A549 (cell line): Measurements from ENCODE around the gene MB21D2. TPM values are rescaled to one million over a fixed set of nuclear protein-coding genes. Genes with fewer than 3 reads are reported as not detected.

Experiments used
- ATAC-seq, 2 experiments: fragments of 200-7000 bp in 1 of 2; fragments of >200 bp in 1 of 2; cut with Nextera tagmentation in 1 of 2; cut with Tn5 transposase in 1 of 2; 3 replicates each; pipeline versions ENCODE4 v1.8.0 to v1.9.1; 2018 to 2020; ENCODE audit warnings: mild to moderate bottlenecking in 1 of 2, moderate library complexity in 1 of 2
- CTCF ChIA-PET: fragments of 300-600 bp; sonication (Branson Sonifier 250); formaldehyde crosslinking; extraction: SDS; loops from one replicate; lab custom pipeline; 2021; ENCODE audit warnings: antibody characterized with exemption, inconsistent platforms; lab: Yijun Ruan, JAX
- POLR2A ChIA-PET: fragments of 350-600 bp; formaldehyde crosslinking; extraction: SDS; loops from one replicate; lab custom pipeline; 2021; ENCODE audit warnings: antibody characterized with exemption, inconsistent platforms; lab: Yijun Ruan, JAX
- DNase-seq, 2 experiments: peaks; one replicate each; pipeline versions ENCODE4 v3.0.0 to v3.0.0-alpha.2; 2011 to 2016; ENCODE audit warnings: low read depth in 1 of 2, low spot score in 1 of 2
- FAIRE-seq: peaks from 2 replicates; lab custom pipeline; 2011; peaks lifted over from hg19 to GRCh38; lab: Jason Lieb, UNC
- H3K27ac ChIP-seq, 2 experiments: fragments of >200 bp; sonication (Bioruptor Twin); formaldehyde crosslinking; 3 replicates each; pipeline ENCODE4 v1.5.1; 2016 to 2017
- H3K4me1 ChIP-seq: fragments of >200 bp; sonication (Bioruptor Twin); formaldehyde crosslinking; 3 replicates; pipeline ENCODE4 v1.6.1; 2016
- H3K4me2 ChIP-seq: fragments of >200 bp; sonication (Bioruptor Twin); formaldehyde crosslinking; 3 replicates; pipeline ENCODE4 v1.6.1; 2016
- H3K4me3 ChIP-seq: fragments of >200 bp; sonication (Bioruptor Twin); formaldehyde crosslinking; 3 replicates; pipeline ENCODE4 v1.5.1; 2016
- H3K9me3 ChIP-seq: fragments of >200 bp; sonication (Bioruptor Twin); formaldehyde crosslinking; 3 replicates; pipeline ENCODE4 v1.6.1; 2016
- BCL3 ChIP-seq: fragments of >200 bp; sonication (Bioruptor Twin); formaldehyde crosslinking; IDR thresholded peaks from 3 replicates; pipeline ENCODE4 v1.6.1; 2016
- CBX2 ChIP-seq: fragments of 200-600 bp; sonication (generic); IDR thresholded peaks from 2 replicates; pipeline ENCODE4 v1.6.1; 2016; ENCODE audit warnings: low read depth, mild to moderate bottlenecking, borderline replicate concordance
- CHD4 ChIP-seq: fragments of 200-600 bp; sonication (generic); IDR thresholded peaks from 2 replicates; pipeline ENCODE4 v1.6.1; 2016; ENCODE audit warnings: antibody characterized with exemption, mild to moderate bottlenecking, borderline replicate concordance
- E2F6 ChIP-seq: IDR thresholded peaks from 2 replicates; pipeline ENCODE4 v1.6.1; 2012; ENCODE audit warnings: low read depth, borderline replicate concordance
- EHF ChIP-seq: fragments of 250-450 bp; sonication (Bioruptor Pico); IDR thresholded peaks from 2 replicates; pipeline ENCODE4 v1.5.0; 2020; ENCODE audit warnings: mild to moderate bottlenecking
- EHMT2 ChIP-seq: fragments of 200-600 bp; sonication (generic); IDR thresholded peaks from 2 replicates; pipeline ENCODE4 v1.6.1; 2016; ENCODE audit warnings: antibody characterized with exemption, low read depth, mild to moderate bottlenecking, moderate library complexity
- ESRRA ChIP-seq: fragments of 150-350 bp; IDR thresholded peaks from 2 replicates; pipeline ENCODE4 v1.6.1; 2014; ENCODE audit warnings: mild to moderate bottlenecking, low read length, borderline replicate concordance
- FOSL2 ChIP-seq, 2 experiments: fragments of 450-650 bp in 1 of 2; fragments of >200 bp in 1 of 2; sonication (Bioruptor Twin) in 1 of 2; formaldehyde crosslinking; IDR thresholded peaks; 2 replicates each; pipeline versions ENCODE4 v1.5.0 to v1.6.1; 2016 to 2020; ENCODE audit warnings: mild to moderate bottlenecking in 1 of 2, moderate library complexity in 1 of 2
- FOXS1 ChIP-seq: fragments of 250-450 bp; sonication (Bioruptor Pico); IDR thresholded peaks from 2 replicates; pipeline ENCODE4 v1.5.0; 2020; ENCODE audit warnings: mild to moderate bottlenecking, moderate library complexity
- GATA3 ChIP-seq: IDR thresholded peaks from 2 replicates; pipeline ENCODE4 v1.6.1; 2012; ENCODE audit warnings: borderline replicate concordance
- HDAC2 ChIP-seq: fragments of 200-600 bp; sonication (generic); IDR thresholded peaks from 2 replicates; pipeline ENCODE4 v1.6.1; 2016
- HOXA7 ChIP-seq: fragments of 250-450 bp; sonication (Bioruptor Pico); IDR thresholded peaks from 2 replicates; pipeline ENCODE4 v1.5.0; 2020; ENCODE audit warnings: mild to moderate bottlenecking, moderate library complexity
- HOXB5 ChIP-seq: fragments of 250-450 bp; sonication (Bioruptor Pico); IDR thresholded peaks from 2 replicates; pipeline ENCODE4 v1.5.0; 2020; ENCODE audit warnings: mild to moderate bottlenecking, moderate library complexity
- MAZ ChIP-seq: fragments of 150-350 bp; IDR thresholded peaks from 2 replicates; pipeline ENCODE4 v1.6.1; 2014; ENCODE audit warnings: antibody characterized with exemption, low read depth, low read length, borderline replicate concordance
- NFE2L2 ChIP-seq: fragments of 150-350 bp; conservative IDR thresholded peaks from 2 replicates; pipeline ENCODE4 v1.6.1; 2014; ENCODE audit warnings: low read length
- PBX3 ChIP-seq: IDR thresholded peaks from 2 replicates; pipeline ENCODE4 v1.6.1; 2012
- POLR2AphosphoS2 ChIP-seq: conservative IDR thresholded peaks from 2 replicates; pipeline ENCODE4 v1.6.1; 2012; ENCODE audit warnings: low read length, improper control_type of control experiment, inconsistent platforms
- RAD21 ChIP-seq, 2 experiments: fragments of >200 bp in 1 of 2; sonication (Bioruptor Twin) in 1 of 2; formaldehyde crosslinking in 1 of 2; IDR thresholded peaks in 1 of 2; conservative IDR thresholded peaks in 1 of 2; 2 replicates in 1 of 2; 3 replicates in 1 of 2; pipeline ENCODE4 v1.6.1; 2012 to 2018; ENCODE audit warnings: inconsistent platforms in 1 of 2
- RARB ChIP-seq: fragments of 250-450 bp; sonication (Bioruptor Pico); IDR thresholded peaks from 2 replicates; pipeline ENCODE4 v1.8.0; 2021; ENCODE audit warnings: mild to moderate bottlenecking, moderate library complexity
- REST ChIP-seq: fragments of 200-600 bp; sonication (generic); IDR thresholded peaks from 2 replicates; pipeline ENCODE4 v1.6.1; 2016; ENCODE audit warnings: antibody characterized with exemption, mild to moderate bottlenecking, moderate library complexity
- RNF2 ChIP-seq: fragments of 200-600 bp; sonication (generic); IDR thresholded peaks from 2 replicates; pipeline ENCODE4 v1.6.1; 2016; ENCODE audit warnings: low read depth, mild to moderate bottlenecking, antibody characterized with exemption, moderate library complexity, borderline replicate concordance
- TP53 ChIP-seq: fragments of 250-450 bp; sonication (Bioruptor Pico); IDR thresholded peaks from 2 replicates; pipeline ENCODE4 v1.5.0; 2021; ENCODE audit warnings: mild to moderate bottlenecking, moderate library complexity
- WGBS: methylation state at CpG from one replicate; pipeline ENCODE4 v1.1.6; 2017; ENCODE audit errors: missing lambda C conversion rate; 5-methylcytosine and 5-hydroxymethylcytosine counted together
- polyA plus RNA-seq, 4 experiments: library from polyadenylated mRNA; depleted of rRNA in 3 of 4; stranded (reverse); fragments of >200 nt; fragmentation: RNase III in 1 of 4; extraction: RNeasy Plus Mini Kit Qiagen cat#74134 plus additional on column Dnase treatment in 1 of 4; gene quantifications; 2 replicates in 3 of 4; 3 replicates in 1 of 4; pipeline ENCODE4 v1.2.3, GENCODE V29; 2011 to 2017

MB21D2 gene
- polyA plus RNA-seq, 2 of the 4 experiments (the other 2 are of a cell fraction), result 4.8 to 7.5 TPM

- CTCF ChIA-PET, result interaction anchor here (0.5 to 1.4 kb wide), 2 partner anchors 9 to 27 kb away, joined by 3 to 4 read pairs; no protein-coding TSS in a partner anchor
- no peak for FAIRE-seq
- DNase-seq, result no peak
- WGBS, result 85% methylated on average over 6 of the region's 6 CpGs
- H3K9me3 ChIP-seq, result no peaks in the 10 kb centered on the region
- no peak overlapping the region for H3K27ac ChIP-seq
- no peak overlapping the region for H3K4me3 ChIP-seq
- no peak overlapping the region for H3K4me2 ChIP-seq
- POLR2A ChIA-PET, result no interaction called here
- H3K4me1 ChIP-seq, result peaks cover 4% of the 10 kb centered on the region; the same call in 2 of the 3 replicates
- no peak for TF ChIP-seq HOXA7 (CRISPR knock-in tag)
- no peak for TF ChIP-seq FOXS1 (CRISPR knock-in tag)
- TF ChIP-seq NFE2L2, result no peak
- TF ChIP-seq BCL3, result no peak
- no peak for TF ChIP-seq RAD21 (conservative IDR thresholded peaks at IDR 0.05 in 1 of 2, IDR thresholded peaks at IDR 0.05 in 1 of 2)
- no peak for TF ChIP-seq POLR2AphosphoS2
- TF ChIP-seq HOXB5, result no peak
- no peak for TF ChIP-seq MAZ
- TF ChIP-seq PBX3, result no peak
- TF ChIP-seq CHD4, result no peak
- no peak for TF ChIP-seq RARB (CRISPR knock-in tag)
- TF ChIP-seq TP53, result no peak
- no peak for TF ChIP-seq HDAC2
- no peak for TF ChIP-seq REST
- no peak for TF ChIP-seq E2F6
- ATAC-seq, result no peak
These were observed 76.2 kb downstream of the MB21D2 start for GRCh38 chr3:192841428-192841827.

- H3K4me2 ChIP-seq, result no peak overlapping the region
- no peak for ATAC-seq
- ChIA-PET CTCF (interaction anchor here (1.0 to 1.4 kb wide), 2 partner anchors 10 to 27 kb away, joined by 4 to 5 read pairs; no protein-coding TSS in a partner anchor), POLR2A (no interaction called here)
- no peak overlapping the region for H3K27ac ChIP-seq
- DNase-seq, result no peak
- H3K4me3 ChIP-seq, result no peak overlapping the region
- 91% methylated on average over 10 of the region's 10 CpGs for WGBS
- FAIRE-seq, result no peak
- H3K9me3 ChIP-seq, result no peaks in the 10 kb centered on the region
- TF ChIP-seq NFE2L2, result no peak
- no peak for TF ChIP-seq EHMT2
- no peak for TF ChIP-seq GATA3
- TF ChIP-seq E2F6, result no peak
- no peak for TF ChIP-seq RNF2
- no peak for TF ChIP-seq CBX2
- no peak for TF ChIP-seq FOSL2 (IDR thresholded peaks at IDR 0.05)
- no peak for TF ChIP-seq FOSL2 (CRISPR knock-in tag; IDR thresholded peaks at IDR 0.05)
- TF ChIP-seq ESRRA, result no peak
- no peak for TF ChIP-seq PBX3
- TF ChIP-seq EHF, result no peak
- H3K4me1 ChIP-seq, result peaks cover 13% of the 10 kb centered on the region; the same call in 2 of the 3 replicates
These were observed 77.4 kb downstream of the MB21D2 start for GRCh38 chr3:192840143-192840836.
